ENCODE data around the gene PRR36.

- TF ChIP-seq POLR2A (IDR thresholded peaks at IDR 0.05) (no peak), CTCF (IDR thresholded peaks at IDR 0.05) (no peak), EP300 (IDR thresholded peaks at IDR 0.05) (no peak)
Observed at GRCh38 chr19:7885818-7886217, 11.6 kb upstream of the PRR36 start.

Data from tibial nerve (tissue), 4 donors.